HG02798 (cell line): ENCODE results near the gene MCCC1.
"Not testable (repeated sequence)": the region's sequence is repeated elsewhere in the genome, so short reads cannot be mapped to it uniquely, and the experiment has no call there.

Experiments
- ATAC-seq: cut with Tn5 transposase; IDR thresholded peaks from one replicate; pipeline ENCODE4 v1.9.1; 2021; ENCODE audit warnings: mild to moderate bottlenecking; ENCODE audit not compliant: unreplicated experiment, poor library complexity

Gene MCCC1

GRCh38 chr3:183099026-183099837 lies at the start of gene MCCC1:
TSS of gene MCCC1 (minus strand) at chr3:183099496. CDS start at chr3:183099440, 56 bp downstream.
- ATAC-seq = peak; percentile 99

- no peak for ATAC-seq
These were observed 48.8 kb upstream of the MCCC1 start for GRCh38 chr3:183148056-183148455.

- ATAC-seq = no peak
These were observed 45.1 kb upstream of the MCCC1 start for GRCh38 chr3:183144363-183144762.

- ATAC-seq = no peak
These were observed 42.9 kb upstream of the MCCC1 start for GRCh38 chr3:183142199-183142598.

GRCh38 chr3:183134844-183135243 lies 35.5 kb upstream of the MCCC1 start:
- ATAC-seq = no peak

- ATAC-seq = no peak
These were observed 33.1 kb upstream of the MCCC1 start for GRCh38 chr3:183132409-183132808.

GRCh38 chr3:183131735-183132134 lies 32.4 kb upstream of the MCCC1 start:
- no peak for ATAC-seq

- ATAC-seq = no peak
These were observed 32.0 kb upstream of the MCCC1 start for GRCh38 chr3:183131186-183131725.

GRCh38 chr3:183129243-183129642 lies 29.9 kb upstream of the MCCC1 start:
- ATAC-seq = no peak

GRCh38 chr3:183128709-183129108 lies 29.4 kb upstream of the MCCC1 start:
- ATAC-seq = no peak

- ATAC-seq = no peak
These were observed 24.6 kb upstream of the MCCC1 start for GRCh38 chr3:183123891-183124290.

GRCh38 chr3:183122257-183122932 lies 23.1 kb upstream of the MCCC1 start:
- no peak for ATAC-seq

GRCh38 chr3:183120538-183121215 lies 21.4 kb upstream of the MCCC1 start:
- ATAC-seq = no peak

GRCh38 chr3:183117056-183117455 lies 17.8 kb upstream of the MCCC1 start:
- no peak for ATAC-seq

GRCh38 chr3:183116025-183116614 lies 16.8 kb upstream of the MCCC1 start:
- peak; percentile 91 for ATAC-seq

GRCh38 chr3:183114384-183115178 lies 15.3 kb upstream of the MCCC1 start:
- no peak for ATAC-seq

GRCh38 chr3:183109847-183110246 lies 10.6 kb upstream of the MCCC1 start:
- ATAC-seq = not testable (repeated sequence)

GRCh38 chr3:183108470-183108869 lies 9.2 kb upstream of the MCCC1 start:
- no peak for ATAC-seq

- ATAC-seq = no peak
These were observed 8.7 kb upstream of the MCCC1 start for GRCh38 chr3:183108001-183108449.

- not testable (repeated sequence) for ATAC-seq
These were observed 8.1 kb upstream of the MCCC1 start for GRCh38 chr3:183107372-183107771.
